ENCODE results near the gene ZC3H7A. TPM values are rescaled to one million over a fixed set of nuclear protein-coding genes. Genes with fewer than 3 reads are reported as not detected.

Gene ZC3H7A
- total and polyA plus RNA-seq, 2 of the 13 experiments (the other 11 are each of a cell fraction or from before 2014, with no cell fraction given) = 29.2 to 36.8 TPM

GRCh38 chr16:11706180-11706742, 90.8 kb downstream of the ZC3H7A start:
- peak; percentile 39 for ATAC-seq
- no TSS peak for BruUV-seq (replicated peaks)
- Histone ChIP-seq H4K20me1 (ENCODE audit: insufficient read depth, low read length) (0 out of 2 replicates have a peak, but pooled peaks cover 4% of the 10 kb centered on the region), H3K4me3 (replicated peaks in 1 of 3; ENCODE audit: insufficient read depth in 1 of 3, low read depth in 2 of 3, low read length in 3 of 3) (no peak overlapping the region), H3K27ac (ENCODE audit: extremely low read length, insufficient read depth, low read length) (no peak overlapping the region), H3K4me1 (ENCODE audit: insufficient read depth, low read length) (peaks cover 13% of the 10 kb centered on the region), H2AFZ (ENCODE audit: low read length) (no peak overlapping the region), H3K4me2 (ENCODE audit: low read depth, low read length) (no peak overlapping the region), H3K9ac (ENCODE audit: insufficient read depth, low read depth, low read length) (no peak overlapping the region), H3K27me3 (ENCODE audit: control insufficient read depth in 1 of 2, insufficient read depth in 2 of 2, low read length in 2 of 2) (no peaks in the 10 kb centered on the region), H3K36me3 (replicated peaks in 1 of 2; ENCODE audit: control insufficient read depth in 1 of 2, insufficient read depth in 2 of 2, low read length in 2 of 2) (peaks cover 15 to 62% of the 10 kb centered on the region in 2 experiments), H3K79me2 (ENCODE audit: insufficient read depth, low read length) (peaks cover 23% of the 10 kb centered on the region), H3K9me3 (ENCODE audit: low read length) (no peaks in the 10 kb centered on the region)
- no peak for FAIRE-seq
- ChIA-PET CTCF (ENCODE audit: low intra/inter-chr PET ratio, low total read pairs) (no interaction called here), POLR2A (no interaction called here)
- no peak for DNase-seq (ENCODE audit: low spot score)
- in situ Hi-C loops (cut with HindIII; ENCODE audit: extremely low pct_ligation_motif_present, low pct_unique_long_range_greater_than_20kb) (no loop called here), intact Hi-C loops (cut with micrococcal nuclease; ENCODE audit: unreplicated experiment) (no loop called here)
- WGBS (ENCODE audit: low lambda C conversion rate) = over 99% methylated on average over 5 of the region's 5 CpGs
- 0 out of 2 replicates have a peak, but pooled peaks have one; percentile 18 for TF ChIP-seq ZNF687 (CRISPR knock-in tag; IDR thresholded peaks at IDR 0.05)
- TF ChIP-seq MAFG (CRISPR knock-in tag; IDR thresholded peaks at IDR 0.05) = 0 out of 2 replicates have a peak, but pooled peaks have one; percentile 26
- TF ChIP-seq ZNF646 (CRISPR knock-in tag; IDR thresholded peaks at IDR 0.05) = no peak
- TF ChIP-seq ZNF720 (CRISPR knock-in tag; IDR thresholded peaks at IDR 0.05) = no peak
- TF ChIP-seq FOXC1 (CRISPR knock-in tag; IDR thresholded peaks at IDR 0.05; ENCODE audit: borderline replicate concordance) = no peak
- TF ChIP-seq ZNF33B (CRISPR knock-in tag; IDR thresholded peaks at IDR 0.05) = 0 out of 2 replicates have a peak, but pooled peaks have one; percentile 47
- no peak for TF ChIP-seq RXRA (CRISPR knock-in tag; IDR thresholded peaks at IDR 0.05)
- TF ChIP-seq ZNF562 (CRISPR knock-in tag; IDR thresholded peaks at IDR 0.05; ENCODE audit: borderline replicate concordance) = no peak
- 0 out of 2 replicates have a peak, but pooled peaks have one; percentile 56 for TF ChIP-seq ZNF547 (CRISPR knock-in tag; IDR thresholded peaks at IDR 0.05)
- TF ChIP-seq ZNF737 (CRISPR knock-in tag; IDR thresholded peaks at IDR 0.05; ENCODE audit: borderline replicate concordance) = 0 out of 2 replicates have a peak, but pooled peaks have one; percentile 25
- TF ChIP-seq ZNF749 (CRISPR knock-in tag; IDR thresholded peaks at IDR 0.05; ENCODE audit: borderline replicate concordance) = no peak

Data from HepG2 (cell line).